Gastrocnemius medialis (tissue), 4 donors: ENCODE measurements around the gene CTNNBIP1. TPM values are rescaled to one million over a fixed set of nuclear protein-coding genes. Genes with fewer than 3 reads are reported as not detected.
A peak's percentile ranks its signal among the peaks of the same experiment; 100 is the strongest.

Source experiments
- ATAC-seq, 2 donors: fragments of 150-250 bp; one replicate each; pipeline ENCODE4 v1.9.1; 2016
- DNase-seq, 2 donors: peaks; one replicate each; pipeline ENCODE4 v3.0.0-alpha.2; 2019
- H3K27ac ChIP-seq, 4 donors: fragments of 200-600 bp; sonication (generic); 1 replicate in 1 of 4; 2 replicates in 3 of 4; pipeline ENCODE4 v1.5.1; 2016 to 2018; ENCODE audit warnings: mild to moderate bottlenecking in 2 of 4, moderate library complexity in 1 of 4
- H3K27me3 ChIP-seq, 3 donors: fragments of 200-600 bp; sonication (generic) in 2 of 3; 1 replicate in 1 of 3; 2 replicates in 2 of 3; pipeline versions ENCODE4 v1.5.1 to v1.6.0; 2016 to 2019; ENCODE audit warnings: mild to moderate bottlenecking in 1 of 3, moderate library complexity in 1 of 3
- H3K36me3 ChIP-seq, 2 donors: fragments of 200-600 bp; sonication (generic) in 1 of 2; one replicate each; pipeline ENCODE4 v1.5.1; 2017 to 2018
- H3K4me1 ChIP-seq, 2 donors: fragments of 200-600 bp; sonication (generic) in 1 of 2; one replicate each; pipeline ENCODE4 v1.5.1; 2016 to 2017; ENCODE audit warnings: mild to moderate bottlenecking in 2 of 2
- H3K4me3 ChIP-seq, 4 donors: fragments of 200-600 bp; sonication (generic) in 3 of 4; 1 replicate in 1 of 4; 2 replicates in 3 of 4; pipeline ENCODE4 v1.5.1; 2016 to 2019; ENCODE audit warnings: mild to moderate bottlenecking in 2 of 4
- H3K9me3 ChIP-seq, 3 donors: fragments of 200-600 bp; sonication (generic) in 2 of 3; 1 replicate in 1 of 3; 2 replicates in 2 of 3; pipeline ENCODE4 v1.5.1; 2016 to 2019
- CTCF ChIP-seq, 5 experiments: fragments of 450-650 bp in 3 of 5; fragments of 200-600 bp in 2 of 5; sonication (generic) in 2 of 5; IDR thresholded peaks in 4 of 5; conservative IDR thresholded peaks in 1 of 5; 1 replicate in 4 of 5; 2 replicates in 1 of 5; pipeline ENCODE4 v1.5.1; 2016 to 2019; ENCODE audit warnings: antibody characterized with exemption in 5 of 5, mild to moderate bottlenecking in 3 of 5, moderate library complexity in 3 of 5
- POLR2A ChIP-seq, 2 donors: fragments of 450-650 bp; IDR thresholded peaks; one replicate each; pipeline ENCODE4 v1.6.1; 2017; ENCODE audit warnings: antibody characterized with exemption in 2 of 2, mild to moderate bottlenecking in 2 of 2, moderate library complexity in 2 of 2
- in situ Hi-C, 4 donors: fragments of 200-750 bp; cut with MboI; loops; one replicate each; pipeline versions ENCODE4 v1.15.0 to v1.8.0; 2017; ENCODE audit warnings: low sequenced_read_pairs in 4 of 4
- intact Hi-C: fragments of 100-400 bp; cut with DNase I; formaldehyde crosslinking; loops from one replicate; pipeline ENCODE4 v1.15.1; 2023; ENCODE audit warnings: low total_unique reads
- total RNA-seq, 4 donors: library from RNA; depleted of rRNA; stranded (reverse); fragments of >200 nt; gene quantifications; one replicate each; pipeline versions ENCODE4 v1.1.0 to v1.2.3, GENCODE V29; 2016

Gene CTNNBIP1
- total RNA-seq, 4 donors from 2014 or later, result 10.3 to 13.2 (median 10.4) TPM

GRCh38 chr1:9826616-9827015, 83.5 kb downstream of the CTNNBIP1 start:
- intact Hi-C loops, result loop anchor here (10.0 kb wide), 1 partner anchor 232 kb away; no protein-coding TSS in a partner anchor
- Histone ChIP-seq H3K36me3 (no peaks in the 10 kb centered on the region), H3K4me3 (no peak overlapping the region), H3K9me3 (no peaks in the 10 kb centered on the region), H3K27ac (no peak overlapping the region), H3K4me1 (peaks cover 27 to 28% of the 10 kb centered on the region in 2 donors), H3K27me3 (no peaks in the 10 kb centered on the region)
- TF ChIP-seq POLR2A (IDR thresholded peaks at IDR 0.05) (no peak), CTCF (IDR thresholded peaks at IDR 0.05 in 4 of 5, conservative IDR thresholded peaks at IDR 0.05 in 1 of 5) (no peak)
- ATAC-seq (no peak), DNase-seq (no peak)
- in situ Hi-C loops, result no loop called here

- in situ Hi-C loops (no loop called here), intact Hi-C loops (loop anchor here (10.0 kb wide), 1 partner anchor 231 kb away; no protein-coding TSS in a partner anchor)
- Histone ChIP-seq H3K4me1 (peaks cover 28 to 32% of the 10 kb centered on the region in 2 donors), H3K27ac (peak overlapping the region; percentile 94 to 99 (median 94)), H3K4me3 (no peak overlapping the region), H3K36me3 (no peaks in the 10 kb centered on the region), H3K27me3 (no peaks in the 10 kb centered on the region), H3K9me3 (no peaks in the 10 kb centered on the region)
- DNase-seq (no peak), ATAC-seq (no peak)
- no peak for TF ChIP-seq POLR2A (IDR thresholded peaks at IDR 0.05)
- TF ChIP-seq CTCF (IDR thresholded peaks at IDR 0.05 in 4 of 5, conservative IDR thresholded peaks at IDR 0.05 in 1 of 5), result no peak
Measured at GRCh38 chr1:9826087-9826486, 84.0 kb downstream of the CTNNBIP1 start.

GRCh38 chr1:9825093-9826074, 84.7 kb downstream of the CTNNBIP1 start:
- intact Hi-C loops (loop anchor here (1.0 to 10.0 kb wide), 5 partner anchors 33 to 869 kb away; no protein-coding TSS in a partner anchor), in situ Hi-C loops (no loop called here)

GRCh38 chr1:9824702-9825089, 85.4 kb downstream of the CTNNBIP1 start:
- Histone ChIP-seq H3K4me1 (peaks cover 32 to 36% of the 10 kb centered on the region in 2 donors), H3K27me3 (no peaks in the 10 kb centered on the region)
- ATAC-seq, result no peak

More at GRCh38 chr1:9825093-9826074, 84.7 kb downstream of the CTNNBIP1 start:
- peak overlapping the region; percentile 74 to 89 (median 86) for H3K4me3 ChIP-seq
- peaks cover 29 to 32% of the 10 kb centered on the region in 2 donors for H3K4me1 ChIP-seq
- H3K27me3 ChIP-seq, result no peaks in the 10 kb centered on the region
- ATAC-seq, result peak; percentile 75 to 82
- H3K9me3 ChIP-seq, result no peaks in the 10 kb centered on the region
- DNase-seq, result peak; percentile 74 to 91
- no peak for TF ChIP-seq CTCF (IDR thresholded peaks at IDR 0.05 in 4 of 5, conservative IDR thresholded peaks at IDR 0.05 in 1 of 5)
- TF ChIP-seq POLR2A (IDR thresholded peaks at IDR 0.05), result peak in 1 of 2 donors; percentile 34
- H3K27ac ChIP-seq, result peak overlapping the region; percentile 94 to 99 (median 94)
- H3K36me3 ChIP-seq, result no peaks in the 10 kb centered on the region

More at GRCh38 chr1:9824702-9825089, 85.4 kb downstream of the CTNNBIP1 start:
- in situ Hi-C loops (no loop called here), intact Hi-C loops (loop anchor here (1.0 to 10.0 kb wide), 6 partner anchors 32 to 870 kb away; no protein-coding TSS in a partner anchor)
- Histone ChIP-seq H3K4me3 (peak overlapping the region; percentile 74 to 89 (median 86)), H3K36me3 (no peaks in the 10 kb centered on the region), H3K27ac (peak overlapping the region; percentile 94 to 99 (median 94)), H3K9me3 (no peaks in the 10 kb centered on the region)
- DNase-seq, result no peak
- TF ChIP-seq POLR2A (IDR thresholded peaks at IDR 0.05), result no peak
- TF ChIP-seq CTCF (IDR thresholded peaks at IDR 0.05 in 4 of 5, conservative IDR thresholded peaks at IDR 0.05 in 1 of 5), result no peak
